OCI-LY1 (cell line): Measurements from ENCODE around the gene CYP51A1.

ENCODE experiments used
- H2AFZ ChIP-seq: fragments of 200-600 bp; sonication (generic), shearing (Covaris generic); 2 replicates; pipeline ENCODE4 v1.6.0; 2014; ENCODE audit warnings: antibody characterized with exemption, mild to moderate bottlenecking, low read length
- H3F3A ChIP-seq: fragments of 200-600 bp; sonication (generic), shearing (Covaris generic); 2 replicates; pipeline ENCODE4 v1.6.0; 2014; ENCODE audit warnings: mild to moderate bottlenecking, antibody characterized with exemption, low read length, moderate library complexity; ENCODE audit not compliant: insufficient read depth
- H3K27ac ChIP-seq: fragments of 200-600 bp; sonication (generic); 2 replicates; pipeline ENCODE4 v1.5.1; 2014; ENCODE audit warnings: low read length, mixed run types, mild to moderate bottlenecking, low read depth; ENCODE audit not compliant: poor library complexity, severe bottlenecking
- H3K27me3 ChIP-seq: fragments of 200-600 bp; sonication (generic); 2 replicates; pipeline ENCODE4 v1.6.0; 2014; ENCODE audit warnings: antibody characterized with exemption, mild to moderate bottlenecking, low read length, moderate library complexity; ENCODE audit not compliant: insufficient read depth
- H3K36me3 ChIP-seq: fragments of 200-600 bp; sonication (generic); 2 replicates; pipeline ENCODE4 v1.6.1; 2014; ENCODE audit warnings: mild to moderate bottlenecking, antibody characterized with exemption, low read length, moderate library complexity, mixed read lengths; ENCODE audit not compliant: insufficient read depth
- H3K4me1 ChIP-seq: fragments of 200-600 bp; sonication (generic); 2 replicates; pipeline ENCODE4 v1.5.1; 2014; ENCODE audit warnings: mild to moderate bottlenecking, low read length, moderate library complexity; ENCODE audit not compliant: insufficient read depth, severe bottlenecking
- H3K4me2 ChIP-seq: fragments of 200-600 bp; sonication (generic), shearing (Covaris generic); 2 replicates; pipeline ENCODE4 v1.6.1; 2014; ENCODE audit warnings: low read length
- H3K4me3 ChIP-seq: fragments of 200-600 bp; sonication (generic); 2 replicates; pipeline ENCODE4 v1.5.1; 2014; ENCODE audit warnings: low read length, low read depth, mild to moderate bottlenecking, mixed read lengths; ENCODE audit not compliant: poor library complexity, severe bottlenecking
- H3K79me2 ChIP-seq: fragments of 200-600 bp; shearing (Covaris generic); 2 replicates; pipeline ENCODE4 v1.6.1; 2016; ENCODE audit warnings: mixed run types, low read length, mixed read lengths; ENCODE audit not compliant: insufficient read depth
- H3K9ac ChIP-seq: fragments of 200-600 bp; sonication (generic), shearing (Covaris generic); 2 replicates; pipeline ENCODE4 v1.6.1; 2014; ENCODE audit warnings: mild to moderate bottlenecking, low read length, mixed read lengths
- H3K9me2 ChIP-seq: fragments of 200-600 bp; sonication (generic), shearing (Covaris generic); 2 replicates; pipeline ENCODE4 v1.6.1; 2014; ENCODE audit warnings: low read depth, mild to moderate bottlenecking, low read length, mixed read lengths
- H3K9me3 ChIP-seq: fragments of 200-600 bp; shearing (Covaris generic); 2 replicates; pipeline ENCODE4 v1.6.1; 2014; ENCODE audit warnings: low read length, mixed read lengths
- H4K20me1 ChIP-seq: fragments of 200-600 bp; sonication (generic), shearing (Covaris generic); 2 replicates; pipeline ENCODE4 v1.6.0; 2016; ENCODE audit warnings: mild to moderate bottlenecking, low read length; ENCODE audit not compliant: insufficient read depth
- EZH2 ChIP-seq: fragments of 200-600 bp; sonication (generic), shearing (Covaris generic); IDR thresholded peaks from 2 replicates; pipeline ENCODE4 v1.8.0; 2017; ENCODE audit warnings: borderline replicate concordance, mixed run types, mild to moderate bottlenecking, antibody characterized with exemption, low read length, moderate library complexity, mixed read lengths
- TF ChIP-seq, protein P1 (sequence below): fragments of 200-600 bp; sonication (generic), shearing (Covaris generic); IDR thresholded peaks from 2 replicates; pipeline ENCODE4 v1.5.1; 2017; ENCODE audit warnings: mild to moderate bottlenecking, antibody characterized with exemption, low read length, moderate library complexity, mixed read lengths

The CYP51A1 gene

DNA sequence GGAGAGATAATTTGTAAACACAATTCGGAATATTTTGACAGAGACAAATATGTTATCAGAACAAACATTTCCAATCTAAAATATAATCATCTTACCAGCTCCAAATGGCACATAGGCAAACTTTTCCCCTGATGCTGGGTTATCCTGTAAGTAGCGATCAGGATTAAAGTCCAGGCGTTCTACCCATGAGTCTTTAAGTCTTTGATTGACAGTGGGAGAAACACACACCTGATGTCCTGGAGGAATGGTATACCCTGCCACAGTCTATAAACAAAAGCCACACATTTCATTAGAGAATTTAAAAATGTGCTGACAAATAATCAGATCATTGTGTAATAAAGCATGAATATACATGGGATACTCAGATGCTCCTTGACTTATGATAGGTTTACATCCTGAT, 17.3 kb downstream of the CYP51A1 start:
- Histone ChIP-seq H4K20me1 (no peaks in the 10 kb centered on the region), H3K79me2 (peaks cover 34% of the 10 kb centered on the region), H3K36me3 (peaks cover 90% of the 10 kb centered on the region), H2AFZ (no peak overlapping the region), H3K4me3 (no peak overlapping the region), H3K9me2 (no peaks in the 10 kb centered on the region), H3K27ac (no peak overlapping the region), H3K9me3 (peaks cover 3% of the 10 kb centered on the region; the same call in 1 of the 2 replicates), H3K9ac (no peak overlapping the region), H3F3A (peaks cover under 1% of the 10 kb centered on the region; the same call in 1 of the 2 replicates), H3K27me3 (no peaks in the 10 kb centered on the region), H3K4me1 (no peaks in the 10 kb centered on the region), H3K4me2 (no peak overlapping the region)
- no peak for TF ChIP-seq EZH2
- TF ChIP-seq, protein P1, sequence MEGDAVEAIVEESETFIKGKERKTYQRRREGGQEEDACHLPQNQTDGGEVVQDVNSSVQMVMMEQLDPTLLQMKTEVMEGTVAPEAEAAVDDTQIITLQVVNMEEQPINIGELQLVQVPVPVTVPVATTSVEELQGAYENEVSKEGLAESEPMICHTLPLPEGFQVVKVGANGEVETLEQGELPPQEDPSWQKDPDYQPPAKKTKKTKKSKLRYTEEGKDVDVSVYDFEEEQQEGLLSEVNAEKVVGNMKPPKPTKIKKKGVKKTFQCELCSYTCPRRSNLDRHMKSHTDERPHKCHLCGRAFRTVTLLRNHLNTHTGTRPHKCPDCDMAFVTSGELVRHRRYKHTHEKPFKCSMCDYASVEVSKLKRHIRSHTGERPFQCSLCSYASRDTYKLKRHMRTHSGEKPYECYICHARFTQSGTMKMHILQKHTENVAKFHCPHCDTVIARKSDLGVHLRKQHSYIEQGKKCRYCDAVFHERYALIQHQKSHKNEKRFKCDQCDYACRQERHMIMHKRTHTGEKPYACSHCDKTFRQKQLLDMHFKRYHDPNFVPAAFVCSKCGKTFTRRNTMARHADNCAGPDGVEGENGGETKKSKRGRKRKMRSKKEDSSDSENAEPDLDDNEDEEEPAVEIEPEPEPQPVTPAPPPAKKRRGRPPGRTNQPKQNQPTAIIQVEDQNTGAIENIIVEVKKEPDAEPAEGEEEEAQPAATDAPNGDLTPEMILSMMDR = no peak

DNA sequence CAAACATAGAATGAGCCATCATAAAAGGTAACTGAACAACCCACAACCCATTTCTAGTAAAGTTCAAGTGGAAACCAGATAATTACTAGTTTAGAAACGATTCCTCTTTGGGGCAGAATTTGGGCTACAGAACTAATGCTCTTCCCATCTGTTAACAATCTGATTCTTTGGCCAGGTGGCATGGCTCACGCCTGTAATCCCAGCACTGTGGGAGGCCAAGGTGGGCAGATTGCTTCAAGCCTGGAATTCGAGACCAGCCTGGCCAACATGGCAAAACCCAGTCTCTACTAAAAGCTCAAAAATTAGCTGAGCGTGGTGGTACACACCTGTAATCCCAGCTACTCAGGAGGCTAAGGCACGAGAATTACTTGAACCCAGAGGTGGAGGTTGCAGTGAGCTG, 18.5 kb downstream of the CYP51A1 start:
- no peak overlapping the region for H3K9ac ChIP-seq
- no peaks in the 10 kb centered on the region for H3K27me3 ChIP-seq
- no peak overlapping the region for H2AFZ ChIP-seq
- H3K9me2 ChIP-seq = no peaks in the 10 kb centered on the region
- no peaks in the 10 kb centered on the region for H3K9me3 ChIP-seq
- H3F3A ChIP-seq = peaks cover 8% of the 10 kb centered on the region; the same call in 1 of the 2 replicates
- H3K4me2 ChIP-seq = no peak overlapping the region
- H3K4me1 ChIP-seq = no peaks in the 10 kb centered on the region
- no peaks in the 10 kb centered on the region for H4K20me1 ChIP-seq
- no peak for TF ChIP-seq EZH2
- TF ChIP-seq, protein P1 = no peak
- no peak overlapping the region for H3K4me3 ChIP-seq
- H3K79me2 ChIP-seq = peaks cover 23% of the 10 kb centered on the region
- peaks cover 90% of the 10 kb centered on the region for H3K36me3 ChIP-seq
- H3K27ac ChIP-seq = no peak overlapping the region

DNA sequence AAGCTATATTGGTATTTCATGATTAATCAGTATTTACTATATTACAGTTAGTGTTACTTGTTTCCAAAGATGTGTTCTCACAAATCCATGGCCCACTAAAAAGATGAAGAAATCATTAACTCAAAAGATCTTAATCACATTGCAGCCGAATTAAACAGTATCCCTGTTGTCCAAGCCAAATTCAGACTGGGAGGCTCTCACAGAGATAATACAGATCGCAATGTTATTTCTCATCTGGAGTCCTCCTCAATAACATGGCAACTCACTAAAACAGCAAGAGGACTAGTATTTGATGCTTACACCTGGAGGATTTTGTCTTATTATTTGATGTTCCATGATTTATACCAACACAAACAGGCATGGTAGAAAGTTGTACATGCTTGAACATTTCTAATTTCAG, 23.4 kb downstream of the CYP51A1 start:
- TF ChIP-seq, protein P1 = no peak
- no peak for TF ChIP-seq EZH2
- H2AFZ ChIP-seq = no peak overlapping the region
- H3F3A ChIP-seq = peaks cover 8% of the 10 kb centered on the region; the same call in 1 of the 2 replicates
- H3K4me3 ChIP-seq = no peak overlapping the region
- no peaks in the 10 kb centered on the region for H4K20me1 ChIP-seq
- no peaks in the 10 kb centered on the region for H3K27me3 ChIP-seq
- H3K36me3 ChIP-seq = peaks cover 85% of the 10 kb centered on the region
- peaks cover 4% of the 10 kb centered on the region for H3K4me1 ChIP-seq
- H3K9ac ChIP-seq = no peak overlapping the region
- no peak overlapping the region for H3K27ac ChIP-seq
- H3K79me2 ChIP-seq = no peaks in the 10 kb centered on the region
- no peaks in the 10 kb centered on the region for H3K9me3 ChIP-seq
- no peaks in the 10 kb centered on the region for H3K9me2 ChIP-seq
- H3K4me2 ChIP-seq = no peak overlapping the region
